GM12873 (cell line): ENCODE measurements around the gene DOK1.

ENCODE experiments used
- CTCF ChIP-seq: IDR thresholded peaks from 2 replicates; pipeline ENCODE4 v1.5.1; 2012; ENCODE audit warnings: low read depth, mild to moderate bottlenecking, moderate library complexity, low read length, control low read depth; ENCODE audit not compliant: insufficient read depth; ENCODE audit errors: missing control alignments

Gene DOK1

GRCh38 chr2:74546004-74546403 lies 8.5 kb upstream of the DOK1 start:
- TF ChIP-seq CTCF = no peak

GRCh38 chr2:74548285-74548899 lies 6.1 kb upstream of the DOK1 start:
- TF ChIP-seq CTCF = no peak

- TF ChIP-seq CTCF = no peak
Measured at GRCh38 chr2:74548900-74549826, 5.4 kb upstream of the DOK1 start.

GRCh38 chr2:74550231-74550630 lies 4.3 kb upstream of the DOK1 start:
- TF ChIP-seq CTCF = no peak

- no peak for TF ChIP-seq CTCF
Measured at GRCh38 chr2:74551530-74551929, 3.0 kb upstream of the DOK1 start.

GRCh38 chr2:74551942-74552913 lies 2.3 kb upstream of the DOK1 start:
- TF ChIP-seq CTCF = no peak
